Keratinocyte (primary cell): ENCODE results near the gene TSPOAP1.

Experiments
- CTCF ChIP-seq, 3 experiments: IDR thresholded peaks in 1 of 3; conservative IDR thresholded peaks in 1 of 3; optimal IDR thresholded peaks in 1 of 3; 2 replicates in 2 of 3; 3 replicates in 1 of 3; pipeline versions ENCODE3 to v1.5.1; 2011; ENCODE audit warnings: low read length in 3 of 3, mild to moderate bottlenecking in 3 of 3, moderate library complexity in 2 of 3, control low read depth in 1 of 3, inconsistent platforms in 1 of 3; ENCODE audit not compliant: insufficient read depth in 2 of 3; ENCODE audit errors: extremely low read depth in 1 of 3
- EZH2 ChIP-seq: IDR thresholded peaks from one replicate; pipeline ENCODE4 v1.6.1; 2012; ENCODE audit warnings: inconsistent platforms, mild to moderate bottlenecking, low read length, moderate library complexity

DNA sequence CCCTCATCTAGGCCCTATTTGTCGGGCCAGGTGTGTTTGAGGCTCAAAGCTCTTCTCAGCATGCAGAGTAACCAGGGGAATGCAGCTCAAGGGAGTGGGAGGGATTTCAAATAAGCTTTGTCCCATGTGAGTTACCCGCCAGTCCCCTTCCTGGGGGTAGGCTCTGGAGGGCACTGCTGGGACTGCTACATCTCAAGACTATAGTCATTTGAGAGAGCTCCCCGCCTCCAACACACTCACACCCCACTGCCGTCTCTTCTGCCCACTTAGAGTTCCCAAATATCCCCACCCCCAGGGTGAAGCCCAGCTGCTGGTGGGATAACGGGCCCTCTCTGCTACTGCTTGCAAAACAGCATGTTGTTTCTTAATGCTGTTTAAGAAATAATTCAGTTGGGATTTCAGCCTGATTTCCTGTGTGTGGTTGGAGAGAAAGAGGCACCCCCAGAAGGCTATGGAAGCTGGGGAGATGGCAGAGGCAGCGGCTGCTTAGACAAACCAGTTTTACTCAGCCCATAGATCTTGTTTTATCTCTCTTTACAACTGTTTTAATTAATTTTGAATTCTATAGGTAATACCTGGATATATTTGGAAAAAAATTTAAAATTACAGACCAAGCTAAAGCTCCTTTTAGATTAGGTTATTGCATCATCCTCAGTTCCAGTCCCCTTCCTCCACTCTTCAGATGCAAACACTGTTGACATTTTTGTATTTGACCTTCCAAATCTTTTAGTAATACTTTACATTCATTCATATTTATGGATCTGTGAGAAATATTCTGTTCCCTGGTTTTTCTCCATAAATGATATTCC is 43.8 kb downstream of the TSPOAP1 start:
- TF ChIP-seq CTCF (optimal IDR thresholded peaks at IDR 0.05 in 1 of 3, IDR thresholded peaks at IDR 0.05 in 1 of 3, conservative IDR thresholded peaks at IDR 0.05 in 1 of 3; ENCODE audit: extremely low read depth in 1 of 3, insufficient read depth in 2 of 3, low read length in 3 of 3) = no peak
- TF ChIP-seq EZH2 = no peak
